ENCODE results near the gene TTLL1. TPM values are rescaled to one million over a fixed set of nuclear protein-coding genes. Genes with fewer than 3 reads are reported as not detected.

The TTLL1 gene
- total RNA-seq, 1 experiment from 2014 or later, result 3.3 TPM

- no peak for DNase-seq
- Mint-ChIP-seq H3K4me1 (ENCODE audit: low read depth, unreplicated experiment) (peaks cover 67% of the 10 kb centered on the region), H3K27me3 (ENCODE audit: unreplicated experiment) (no peaks in the 10 kb centered on the region), H3K9me3 (ENCODE audit: low read depth, unreplicated experiment) (no peaks in the 10 kb centered on the region), H3K36me3 (ENCODE audit: insufficient read depth, unreplicated experiment) (peaks cover 40% of the 10 kb centered on the region), H3K4me3 (ENCODE audit: low read depth, unreplicated experiment) (no peak overlapping the region), H3K27ac (ENCODE audit: unreplicated experiment) (peak overlapping the region; percentile 19)
- CTCF ChIA-PET, result no interaction called here
- TF ChIP-seq CTCF (IDR thresholded peaks at IDR 0.05; ENCODE audit: unreplicated experiment), result no peak
- BruUV-seq (replicated peaks), result no TSS peak
- intact Hi-C loops (cut with micrococcal nuclease; ENCODE audit: unreplicated experiment), result no loop called here
Observed at GRCh38 chr22:42991010-42991651, 98.1 kb downstream of the TTLL1 start.

DNA sequence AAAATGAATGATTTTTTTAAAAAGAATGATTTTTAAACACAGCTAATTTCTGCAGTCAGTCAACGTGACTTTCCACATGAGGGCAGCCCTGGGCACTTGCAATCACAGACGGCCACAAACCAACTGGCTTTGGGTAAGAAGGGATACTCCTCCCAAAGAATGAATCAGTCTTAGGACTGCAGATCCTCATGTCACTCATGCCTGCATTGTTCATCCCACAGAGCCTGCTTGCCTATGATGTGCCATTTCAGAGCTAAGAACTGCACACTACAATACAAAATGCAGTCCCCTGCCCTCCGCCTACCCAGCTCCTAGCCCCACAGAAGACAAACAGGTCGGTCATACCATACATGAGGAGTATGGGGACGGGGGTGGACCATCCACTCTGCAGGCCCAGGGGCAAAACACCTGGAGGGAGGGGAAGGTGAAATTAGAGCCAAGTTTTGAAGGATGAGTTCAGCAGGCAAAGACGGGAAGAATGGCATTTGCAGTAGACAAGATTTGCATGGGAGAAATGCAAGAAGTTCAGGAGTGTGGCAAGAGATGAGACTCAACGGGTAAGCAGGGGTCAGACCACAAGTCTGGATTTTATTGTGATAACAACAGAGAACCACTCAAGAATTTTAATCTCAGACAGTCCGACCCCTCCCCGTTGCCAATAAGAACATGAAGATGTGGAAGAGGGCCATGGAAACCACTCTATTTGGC, 98.9 kb downstream of the TTLL1 start:
- CTCF ChIA-PET, result interaction anchor here (0.7 to 1.1 kb wide), 2 partner anchors 16 to 24 kb away, joined by 3 to 4 read pairs; no protein-coding TSS in a partner anchor
- TF ChIP-seq CTCF (IDR thresholded peaks at IDR 0.05; ENCODE audit: unreplicated experiment), result no peak
- intact Hi-C loops (cut with micrococcal nuclease; ENCODE audit: unreplicated experiment), result no loop called here
- H3K36me3 Mint-ChIP-seq (ENCODE audit: insufficient read depth, unreplicated experiment), result peaks cover 48% of the 10 kb centered on the region
- no peaks in the 10 kb centered on the region for H3K9me3 Mint-ChIP-seq (ENCODE audit: low read depth, unreplicated experiment)
- peak; percentile 31 for DNase-seq
- H3K4me3 Mint-ChIP-seq (ENCODE audit: low read depth, unreplicated experiment), result peak overlapping the region; percentile 3
- H3K27ac Mint-ChIP-seq (ENCODE audit: unreplicated experiment), result peak overlapping the region; percentile 19
- H3K4me1 Mint-ChIP-seq (ENCODE audit: low read depth, unreplicated experiment), result peaks cover 68% of the 10 kb centered on the region
- H3K27me3 Mint-ChIP-seq (ENCODE audit: unreplicated experiment), result no peaks in the 10 kb centered on the region
- BruUV-seq (replicated peaks), result no TSS peak

Other genes starting within 250 kb of the TTLL1 start
- gene ARFGAP3, start 232.1 kb downstream of the TTLL1 start, total RNA-seq (2022), result 29.7 and 37.8 TPM in 2 replicates
- gene PACSIN2, start 74.2 kb downstream of the TTLL1 start, total RNA-seq (2022), result 224 and 230 TPM in 2 replicates
- gene BIK, start 21.4 kb upstream of the TTLL1 start, total RNA-seq (2022), result 37.9 and 43.1 TPM in 2 replicates
- 23.9 and 26.6 TPM in 2 replicates for gene MCAT, start 54.0 kb upstream of the TTLL1 start, total RNA-seq (2022)
- 185 and 195 TPM in 2 replicates for gene TSPO, start 62.2 kb upstream of the TTLL1 start, total RNA-seq (2022)
- 63.4 and 69.6 TPM in 2 replicates for gene TTLL12, start 97.7 kb upstream of the TTLL1 start, total RNA-seq (2022)